ENCODE measurements around the gene FAM107B. TPM values are rescaled to one million over a fixed set of nuclear protein-coding genes. Genes with fewer than 3 reads are reported as not detected.

FAM107B gene
- total and polyA plus RNA-seq, 12 donors, result 16.0 to 81.7 (median 50.5) TPM

GRCh38 chr10:14532473-14533251 lies 242.0 kb downstream of the FAM107B start:
- Histone ChIP-seq H3K36me3 (replicated peaks in 1 of 2) (peaks cover 0 to 16% of the 10 kb centered on the region in 2 donors), H3K4me3 (no peak overlapping the region), H3K9me3 (replicated peaks in 1 of 3) (no peaks in the 10 kb centered on the region), H3K27ac (peak overlapping the region in 3 of 5 donors; percentile 31 to 75 (median 49)), H3K4me1 (replicated peaks in 1 of 2) (peaks cover 8 to 10% of the 10 kb centered on the region in 2 donors), H3K27me3 (no peaks in the 10 kb centered on the region)
- TF ChIP-seq POLR2A (IDR thresholded peaks at IDR 0.05), result no peak
- no peak for TF ChIP-seq CTCF (IDR thresholded peaks at IDR 0.05)
- 42 to 62% (median 52%) methylated on average over 17 of the region's 17 CpGs for WGBS, 4 donors
- intact Hi-C loops (cut with DNase I), result loop anchor here in 1 of 2 donors (10.0 kb wide), 1 partner anchor 302 kb away; the partner anchor contains the start of genes CDNF, HSPA14 and MSANTD7
- DNase-seq, result peak in 5 of 7 donors; percentile 47 to 66 (median 60)

- H3K27ac ChIP-seq, result peak overlapping the region in 1 of 5 donors; percentile 75
- 81 to 89% (median 88%) methylated on average over 5 of the region's 5 CpGs for whole genome bisulfite sequencing, 4 donors
- TF ChIP-seq POLR2A (IDR thresholded peaks at IDR 0.05) (no peak), CTCF (IDR thresholded peaks at IDR 0.05) (no peak)
- no peaks in the 10 kb centered on the region for H3K27me3 ChIP-seq
- intact Hi-C loops (cut with DNase I), result loop anchor here in 1 of 2 donors (10.0 kb wide), 1 partner anchor 303 kb away; the partner anchor contains the start of genes CDNF, HSPA14 and MSANTD7
- peaks cover 8 to 10% of the 10 kb centered on the region in 2 donors for H3K4me1 ChIP-seq (replicated peaks in 1 of 2)
- H3K9me3 ChIP-seq (replicated peaks in 1 of 3), result no peaks in the 10 kb centered on the region
- no peak for DNase-seq
- peaks cover 0 to 16% of the 10 kb centered on the region in 2 donors for H3K36me3 ChIP-seq (replicated peaks in 1 of 2)
- no peak overlapping the region for H3K4me3 ChIP-seq
Measured at GRCh38 chr10:14531974-14532373, 242.7 kb downstream of the FAM107B start.

GRCh38 chr10:14530465-14530864 lies 244.2 kb downstream of the FAM107B start:
- DNase-seq, result no peak
- no peaks in the 10 kb centered on the region for H3K27me3 ChIP-seq
- intact Hi-C loops (cut with DNase I), result loop anchor here in 1 of 2 donors (10.0 kb wide), 1 partner anchor 304 kb away; the partner anchor contains the start of genes CDNF, HSPA14 and MSANTD7
- H3K27ac ChIP-seq, result no peak overlapping the region
- WGBS, 4 donors, result 74 to 75% (median 75%) methylated on average over 5 of the region's 5 CpGs
- no peaks in the 10 kb centered on the region for H3K9me3 ChIP-seq (replicated peaks in 1 of 3)
- peaks cover 0 to 16% of the 10 kb centered on the region in 2 donors for H3K36me3 ChIP-seq (replicated peaks in 1 of 2)
- H3K4me1 ChIP-seq (replicated peaks in 1 of 2), result peaks cover 8 to 10% of the 10 kb centered on the region in 2 donors
- H3K4me3 ChIP-seq, result no peak overlapping the region
- no peak for TF ChIP-seq POLR2A (IDR thresholded peaks at IDR 0.05)
- no peak for TF ChIP-seq CTCF (IDR thresholded peaks at IDR 0.05)

- no peaks in the 10 kb centered on the region for H3K9me3 ChIP-seq (replicated peaks in 1 of 3)
- H3K27ac ChIP-seq, result no peak overlapping the region
- WGBS, 4 donors, result 65 to 84% (median 78%) methylated on average over 3 of the region's 3 CpGs
- TF ChIP-seq CTCF (IDR thresholded peaks at IDR 0.05) (no peak), POLR2A (IDR thresholded peaks at IDR 0.05) (no peak)
- H3K4me3 ChIP-seq, result no peak overlapping the region
- peaks cover 0 to 16% of the 10 kb centered on the region in 2 donors for H3K36me3 ChIP-seq (replicated peaks in 1 of 2)
- peaks cover 8 to 10% of the 10 kb centered on the region in 2 donors for H3K4me1 ChIP-seq (replicated peaks in 1 of 2)
- no peaks in the 10 kb centered on the region for H3K27me3 ChIP-seq
- intact Hi-C loops (cut with DNase I), result no loop called here
- no peak for DNase-seq
Measured at GRCh38 chr10:14529351-14529750, 245.3 kb downstream of the FAM107B start.

Measured in adrenal gland (tissue), 12 donors.